SK-N-SH (cell line): ENCODE results near the gene ANKDD1A. TPM values are rescaled to one million over a fixed set of nuclear protein-coding genes. Genes with fewer than 3 reads are reported as not detected.

Experiments used
- CTCF ChIA-PET: fragments of 300-600, 350-600 bp; formaldehyde crosslinking; extraction: SDS; loops from one replicate; lab custom pipeline; 2021; lab: Yijun Ruan, JAX
- POLR2A ChIA-PET: fragments of 350-600 bp; sonication (Branson Sonifier 250); formaldehyde crosslinking; extraction: SDS; loops from one replicate; lab custom pipeline; 2020; ENCODE audit warnings: antibody characterized with exemption, inconsistent platforms; lab: Yijun Ruan, JAX
- DNase-seq: peaks from one replicate; pipeline ENCODE4 v3.0.0; 2012
- H2AFZ ChIP-seq: fragments of 200-600 bp; sonication (generic); 2 replicates; pipeline ENCODE4 v1.8.1; 2016; ENCODE audit warnings: antibody characterized with exemption, mild to moderate bottlenecking, low read depth
- H3F3A ChIP-seq: fragments of 200-600 bp; sonication (generic); replicated peaks from 2 replicates; pipeline ENCODE3; 2016; ENCODE audit warnings: antibody characterized with exemption, mild to moderate bottlenecking; ENCODE audit not compliant: insufficient read depth
- H3K27ac ChIP-seq, 2 experiments: fragments of 200-500 bp in 1 of 2; fragments of 200-600 bp in 1 of 2; sonication (Bioruptor generic) in 1 of 2; sonication (generic), shearing (Covaris generic) in 1 of 2; 2 replicates each; pipeline versions ENCODE4 v1.5.1 to v1.6.1; 2014 to 2016; ENCODE audit warnings: low read depth in 2 of 2, inconsistent platforms in 1 of 2, low read length in 1 of 2, mild to moderate bottlenecking in 1 of 2, mixed read lengths in 1 of 2
- H3K27me3 ChIP-seq: fragments of 200-600 bp; sonication (generic), shearing (Covaris generic); 2 replicates; pipeline ENCODE4 v1.6.1; 2016; ENCODE audit warnings: mixed run types; ENCODE audit not compliant: insufficient read depth
- H3K36me3 ChIP-seq, 2 experiments: fragments of 200-500 bp in 1 of 2; fragments of 200-600 bp in 1 of 2; sonication (Bioruptor generic) in 1 of 2; sonication (generic) in 1 of 2; replicated peaks in 1 of 2; 2 replicates each; pipeline versions ENCODE3 to v1.5.1; 2014 to 2016; ENCODE audit warnings: low read length in 1 of 2, mild to moderate bottlenecking in 1 of 2; ENCODE audit not compliant: insufficient read depth in 2 of 2, control insufficient read depth in 1 of 2
- H3K4me1 ChIP-seq, 2 experiments: fragments of 200-500 bp in 1 of 2; fragments of 200-600 bp in 1 of 2; sonication (Bioruptor generic) in 1 of 2; sonication (generic), shearing (Covaris generic) in 1 of 2; 2 replicates each; pipeline versions ENCODE4 v1.5.1 to v1.6.1; 2014 to 2016; ENCODE audit warnings: low read depth in 1 of 2, low read length in 1 of 2, mixed run types in 1 of 2; ENCODE audit not compliant: insufficient read depth in 2 of 2, control insufficient read depth in 1 of 2
- H3K4me2 ChIP-seq: fragments of 200-600 bp; sonication (generic), shearing (Covaris generic); 2 replicates; pipeline ENCODE4 v1.6.1; 2017; ENCODE audit warnings: mixed run types
- H3K4me3 ChIP-seq, 2 experiments: fragments of 200-500 bp in 1 of 2; fragments of 200-600 bp in 1 of 2; sonication (Bioruptor generic) in 1 of 2; sonication (generic), shearing (Covaris generic) in 1 of 2; 2 replicates each; pipeline versions ENCODE4 v1.5.1 to v1.8.1; 2014 to 2016; ENCODE audit warnings: low read depth in 2 of 2, inconsistent platforms in 1 of 2, low read length in 1 of 2, mild to moderate bottlenecking in 1 of 2, mixed read lengths in 1 of 2, moderate library complexity in 1 of 2
- H3K79me2 ChIP-seq: fragments of 200-600 bp; sonication (generic); 2 replicates; pipeline ENCODE4 v1.8.1; 2017; ENCODE audit warnings: mild to moderate bottlenecking; ENCODE audit not compliant: insufficient read depth
- H3K9ac ChIP-seq: fragments of 200-600 bp; sonication (generic); 2 replicates; pipeline ENCODE4 v1.6.1; 2017; ENCODE audit warnings: mixed run types
- H3K9me2 ChIP-seq: fragments of 200-600 bp; sonication (generic); 2 replicates; pipeline ENCODE4 v1.6.1; 2017; ENCODE audit warnings: mixed run types
- H3K9me3 ChIP-seq: fragments of 200-600 bp; sonication (generic); 2 replicates; pipeline ENCODE4 v1.6.1; 2017; ENCODE audit warnings: mixed run types, mild to moderate bottlenecking, moderate library complexity
- H4K20me1 ChIP-seq: fragments of 200-600 bp; sonication (generic); 2 replicates; pipeline ENCODE4 v1.6.1; 2017; ENCODE audit warnings: mild to moderate bottlenecking, mixed run types; ENCODE audit not compliant: insufficient read depth
- CHD2 ChIP-seq: fragments of 150-350 bp; IDR thresholded peaks from 2 replicates; pipeline ENCODE4 v1.6.1; 2018; ENCODE audit warnings: low read length; ENCODE audit not compliant: partially characterized antibody
- ELF1 ChIP-seq: IDR thresholded peaks from 2 replicates; pipeline ENCODE4 v1.4.0; 2012
- FOSL2 ChIP-seq: IDR thresholded peaks from 2 replicates; pipeline ENCODE4 v1.4.0; 2012; ENCODE audit warnings: low read depth, mild to moderate bottlenecking, moderate library complexity, borderline replicate concordance
- FOXJ3 ChIP-seq: sonication (generic); formaldehyde crosslinking; IDR thresholded peaks from 2 replicates; pipeline ENCODE4 v1.5.1; 2020; ENCODE audit warnings: mild to moderate bottlenecking, missing genetic modification reagents
- FOXM1 ChIP-seq: IDR thresholded peaks from 2 replicates; pipeline ENCODE4 v1.4.0; 2012; ENCODE audit warnings: low read depth, mild to moderate bottlenecking
- GABPA ChIP-seq: IDR thresholded peaks from 2 replicates; pipeline ENCODE4 v1.4.0; 2012; ENCODE audit warnings: low read depth, mild to moderate bottlenecking
- GATA2 ChIP-seq: sonication (generic); formaldehyde crosslinking; IDR thresholded peaks from 2 replicates; pipeline ENCODE4 v1.5.0; 2020; ENCODE audit warnings: mild to moderate bottlenecking, missing genetic modification reagents
- MAX ChIP-seq: IDR thresholded peaks from 2 replicates; pipeline ENCODE4 v1.4.0; 2012; ENCODE audit warnings: low read depth
- MEF2A ChIP-seq: IDR thresholded peaks from 2 replicates; pipeline ENCODE4 v1.4.0; 2012; ENCODE audit warnings: low read depth, borderline replicate concordance
- MXI1 ChIP-seq: IDR thresholded peaks from 2 replicates; pipeline ENCODE4 v1.6.1; 2012; ENCODE audit warnings: mild to moderate bottlenecking, low read depth, low read length, improper control_type of control experiment
- NRF1 ChIP-seq: IDR thresholded peaks from 2 replicates; pipeline ENCODE4 v1.6.1; 2012; ENCODE audit warnings: low read depth, mild to moderate bottlenecking, low read length
- POLR2AphosphoS5 ChIP-seq: IDR thresholded peaks from 2 replicates; pipeline ENCODE4 v1.6.1; 2012; ENCODE audit warnings: low read depth, low read length
- RCOR1 ChIP-seq: fragments of 150-350 bp; IDR thresholded peaks from 2 replicates; pipeline ENCODE4 v1.6.1; 2017; ENCODE audit warnings: antibody characterized with exemption, low read length
- RXRA ChIP-seq: IDR thresholded peaks from 2 replicates; pipeline ENCODE4 v1.4.0; 2012; ENCODE audit warnings: low read depth, mild to moderate bottlenecking, borderline replicate concordance
- TAF1 ChIP-seq: IDR thresholded peaks from 2 replicates; pipeline ENCODE4 v1.6.1; 2012; ENCODE audit warnings: low read depth, mild to moderate bottlenecking, low read length, moderate library complexity, borderline replicate concordance
- TCF12 ChIP-seq: IDR thresholded peaks from 2 replicates; pipeline ENCODE4 v1.4.0; 2012
- TEAD4 ChIP-seq: IDR thresholded peaks from 2 replicates; pipeline ENCODE4 v1.4.0; 2012; ENCODE audit warnings: mild to moderate bottlenecking, borderline replicate concordance; ENCODE audit not compliant: insufficient read depth
- YY1 ChIP-seq: IDR thresholded peaks from 2 replicates; pipeline ENCODE4 v1.4.0; 2012; ENCODE audit warnings: low read depth, mild to moderate bottlenecking
- WGBS: methylation state at CpG from one replicate; pipeline ENCODE4 v1.1.6; 2017; ENCODE audit warnings: low lambda C conversion rate; 5-methylcytosine and 5-hydroxymethylcytosine counted together
- polyA plus RNA-seq, 3 experiments: library from polyadenylated mRNA; depleted of rRNA; stranded (reverse); fragments of >200 nt; gene quantifications; 2 replicates each; pipeline ENCODE4 v1.2.3, GENCODE V29; 2012
- TF ChIP-seq, protein P1 (sequence below): fragments of 150-350 bp; IDR thresholded peaks from 2 replicates; pipeline ENCODE4 v1.6.1; 2016; ENCODE audit warnings: mild to moderate bottlenecking, low read depth, low read length
- TF ChIP-seq, protein P2 (sequence below): IDR thresholded peaks from 2 replicates; pipeline ENCODE4 v1.6.1; 2012; ENCODE audit warnings: mild to moderate bottlenecking, low read depth, low read length, moderate library complexity
- TF ChIP-seq, protein P3 (sequence below): fragments of 200-600 bp; sonication (generic); IDR thresholded peaks from 2 replicates; pipeline ENCODE4 v1.6.1; 2017; ENCODE audit warnings: antibody characterized with exemption, mild to moderate bottlenecking, moderate library complexity

The ANKDD1A gene
- polyA plus RNA-seq, 1 of the 3 experiments (the other 2 are of a cell fraction): 8.6 TPM

DNA sequence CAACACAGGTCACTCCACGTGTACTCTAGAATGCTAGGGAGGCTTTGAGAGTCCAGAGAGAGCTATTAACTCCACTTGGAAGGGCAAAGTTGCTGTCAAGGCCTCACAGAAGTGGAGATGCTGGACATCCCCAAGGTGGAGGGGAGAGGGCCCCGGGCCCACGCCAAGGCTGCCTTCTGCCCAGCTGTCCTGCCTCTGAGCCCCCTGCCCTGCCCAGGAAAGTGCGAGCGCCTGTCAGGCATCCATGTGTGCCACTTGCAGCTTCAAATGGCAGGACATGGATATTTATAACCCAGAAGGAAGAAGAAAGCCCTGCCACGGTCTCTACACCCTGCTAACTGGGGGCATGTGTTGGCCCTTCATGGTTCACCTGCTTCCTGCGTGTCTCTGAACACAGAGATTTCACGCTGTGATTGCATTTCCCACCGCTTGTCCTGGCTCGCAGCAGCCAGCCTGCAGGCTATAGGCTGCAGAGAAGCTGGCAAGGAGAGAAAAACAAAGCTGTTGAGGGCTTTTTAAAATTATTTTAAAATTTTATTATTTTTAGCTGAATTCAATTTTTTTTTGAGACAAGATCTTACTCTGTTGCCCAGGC is 17.0 kb downstream of the ANKDD1A start:
- H3K27me3 ChIP-seq: no peaks in the 10 kb centered on the region
- no peaks in the 10 kb centered on the region for H3K9me2 ChIP-seq
- CTCF ChIA-PET: interaction anchor here (0.8 to 2.1 kb wide), 6 partner anchors 11 to 198 kb away, joined by 3 to 10 read pairs (median 4); partner anchors contain the start of gene ANKDD1A
- peak; percentile 56 for DNase-seq
- no peak overlapping the region for H3K4me2 ChIP-seq
- H2AFZ ChIP-seq: no peak overlapping the region
- H4K20me1 ChIP-seq: no peaks in the 10 kb centered on the region
- H3K4me3 ChIP-seq: no peak overlapping the region
- TF ChIP-seq GATA2 (CRISPR knock-in tag): peak; percentile 44; the same call in 1 of the 2 replicates
- no peak for TF ChIP-seq ELF1
- H3F3A ChIP-seq: no peaks in the 10 kb centered on the region
- H3K9ac ChIP-seq: no peak overlapping the region
- H3K36me3 ChIP-seq: no peaks in the 10 kb centered on the region
- POLR2A ChIA-PET: interaction anchor here (0.6 to 1.7 kb wide), 3 partner anchors 17 to 56 kb away, joined by 3 to 8 read pairs (median 3); partner anchors contain the start of gene ANKDD1A
- H3K9me3 ChIP-seq: no peaks in the 10 kb centered on the region
- H3K4me1 ChIP-seq: peaks cover 0 to 12% of the 10 kb centered on the region in 2 experiments; a peak in 1 of 4 replicates
- H3K27ac ChIP-seq: no peak overlapping the region; a peak in 1 of 4 replicates
- H3K79me2 ChIP-seq: no peaks in the 10 kb centered on the region
- 87% methylated on average over 8 of the region's 10 CpGs for WGBS

DNA sequence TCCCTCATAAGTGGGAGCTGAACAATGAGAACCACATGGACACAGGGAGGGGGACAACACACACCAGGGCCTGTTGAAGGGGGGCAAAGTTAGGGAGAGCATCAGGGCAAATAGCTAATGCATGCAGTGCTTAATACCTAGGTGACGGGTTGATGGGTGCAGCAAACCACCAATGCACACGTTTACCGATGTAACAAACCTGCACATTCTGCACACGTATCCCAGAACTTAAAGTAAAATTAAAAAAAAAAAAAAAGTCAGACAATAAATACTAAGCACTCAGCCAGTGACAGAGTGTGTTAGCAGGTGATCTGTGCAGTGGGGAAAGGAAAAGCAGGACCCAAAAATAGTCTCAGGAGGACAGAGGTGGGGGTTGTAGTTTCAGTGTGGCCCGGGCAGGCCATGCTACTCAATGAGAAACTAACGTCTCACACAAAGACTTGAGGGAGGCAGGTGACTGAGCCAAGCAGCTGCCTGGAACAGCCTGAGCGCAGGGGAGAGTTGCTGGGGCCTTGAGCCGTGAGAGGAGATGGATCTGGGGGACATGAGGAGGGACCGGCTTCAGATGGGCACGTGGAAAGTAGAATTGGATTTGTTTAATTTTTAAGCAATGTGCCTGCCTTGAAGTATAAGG is 18.4 kb downstream of the ANKDD1A start:
- Histone ChIP-seq H3K4me2 (no peak overlapping the region), H3K4me3 (no peak overlapping the region), H3K9ac (no peak overlapping the region), H2AFZ (no peak overlapping the region), H3F3A (no peaks in the 10 kb centered on the region)
- POLR2A ChIA-PET: no interaction called here
- 91% methylated on average over 10 of the region's 10 CpGs for whole genome bisulfite sequencing
- TF ChIP-seq MEF2A (no peak), CHD2 (no peak), RXRA (no peak), RCOR1 (no peak), GABPA (no peak), TCF12 (no peak), GATA2 (CRISPR knock-in tag) (no peak), FOSL2 (no peak), NRF1 (no peak), POLR2AphosphoS5 (no peak), MXI1 (no peak), TEAD4 (no peak), YY1 (no peak), FOXJ3 (no peak), TAF1 (no peak), FOXM1 (no peak), MAX (no peak)
- TF ChIP-seq, protein P1, sequence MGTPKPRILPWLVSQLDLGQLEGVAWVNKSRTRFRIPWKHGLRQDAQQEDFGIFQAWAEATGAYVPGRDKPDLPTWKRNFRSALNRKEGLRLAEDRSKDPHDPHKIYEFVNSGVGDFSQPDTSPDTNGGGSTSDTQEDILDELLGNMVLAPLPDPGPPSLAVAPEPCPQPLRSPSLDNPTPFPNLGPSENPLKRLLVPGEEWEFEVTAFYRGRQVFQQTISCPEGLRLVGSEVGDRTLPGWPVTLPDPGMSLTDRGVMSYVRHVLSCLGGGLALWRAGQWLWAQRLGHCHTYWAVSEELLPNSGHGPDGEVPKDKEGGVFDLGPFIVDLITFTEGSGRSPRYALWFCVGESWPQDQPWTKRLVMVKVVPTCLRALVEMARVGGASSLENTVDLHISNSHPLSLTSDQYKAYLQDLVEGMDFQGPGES: no peak
- TF ChIP-seq, protein P2, sequence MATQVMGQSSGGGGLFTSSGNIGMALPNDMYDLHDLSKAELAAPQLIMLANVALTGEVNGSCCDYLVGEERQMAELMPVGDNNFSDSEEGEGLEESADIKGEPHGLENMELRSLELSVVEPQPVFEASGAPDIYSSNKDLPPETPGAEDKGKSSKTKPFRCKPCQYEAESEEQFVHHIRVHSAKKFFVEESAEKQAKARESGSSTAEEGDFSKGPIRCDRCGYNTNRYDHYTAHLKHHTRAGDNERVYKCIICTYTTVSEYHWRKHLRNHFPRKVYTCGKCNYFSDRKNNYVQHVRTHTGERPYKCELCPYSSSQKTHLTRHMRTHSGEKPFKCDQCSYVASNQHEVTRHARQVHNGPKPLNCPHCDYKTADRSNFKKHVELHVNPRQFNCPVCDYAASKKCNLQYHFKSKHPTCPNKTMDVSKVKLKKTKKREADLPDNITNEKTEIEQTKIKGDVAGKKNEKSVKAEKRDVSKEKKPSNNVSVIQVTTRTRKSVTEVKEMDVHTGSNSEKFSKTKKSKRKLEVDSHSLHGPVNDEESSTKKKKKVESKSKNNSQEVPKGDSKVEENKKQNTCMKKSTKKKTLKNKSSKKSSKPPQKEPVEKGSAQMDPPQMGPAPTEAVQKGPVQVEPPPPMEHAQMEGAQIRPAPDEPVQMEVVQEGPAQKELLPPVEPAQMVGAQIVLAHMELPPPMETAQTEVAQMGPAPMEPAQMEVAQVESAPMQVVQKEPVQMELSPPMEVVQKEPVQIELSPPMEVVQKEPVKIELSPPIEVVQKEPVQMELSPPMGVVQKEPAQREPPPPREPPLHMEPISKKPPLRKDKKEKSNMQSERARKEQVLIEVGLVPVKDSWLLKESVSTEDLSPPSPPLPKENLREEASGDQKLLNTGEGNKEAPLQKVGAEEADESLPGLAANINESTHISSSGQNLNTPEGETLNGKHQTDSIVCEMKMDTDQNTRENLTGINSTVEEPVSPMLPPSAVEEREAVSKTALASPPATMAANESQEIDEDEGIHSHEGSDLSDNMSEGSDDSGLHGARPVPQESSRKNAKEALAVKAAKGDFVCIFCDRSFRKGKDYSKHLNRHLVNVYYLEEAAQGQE: no peak
- TF ChIP-seq, protein P3, sequence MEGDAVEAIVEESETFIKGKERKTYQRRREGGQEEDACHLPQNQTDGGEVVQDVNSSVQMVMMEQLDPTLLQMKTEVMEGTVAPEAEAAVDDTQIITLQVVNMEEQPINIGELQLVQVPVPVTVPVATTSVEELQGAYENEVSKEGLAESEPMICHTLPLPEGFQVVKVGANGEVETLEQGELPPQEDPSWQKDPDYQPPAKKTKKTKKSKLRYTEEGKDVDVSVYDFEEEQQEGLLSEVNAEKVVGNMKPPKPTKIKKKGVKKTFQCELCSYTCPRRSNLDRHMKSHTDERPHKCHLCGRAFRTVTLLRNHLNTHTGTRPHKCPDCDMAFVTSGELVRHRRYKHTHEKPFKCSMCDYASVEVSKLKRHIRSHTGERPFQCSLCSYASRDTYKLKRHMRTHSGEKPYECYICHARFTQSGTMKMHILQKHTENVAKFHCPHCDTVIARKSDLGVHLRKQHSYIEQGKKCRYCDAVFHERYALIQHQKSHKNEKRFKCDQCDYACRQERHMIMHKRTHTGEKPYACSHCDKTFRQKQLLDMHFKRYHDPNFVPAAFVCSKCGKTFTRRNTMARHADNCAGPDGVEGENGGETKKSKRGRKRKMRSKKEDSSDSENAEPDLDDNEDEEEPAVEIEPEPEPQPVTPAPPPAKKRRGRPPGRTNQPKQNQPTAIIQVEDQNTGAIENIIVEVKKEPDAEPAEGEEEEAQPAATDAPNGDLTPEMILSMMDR: no peak
- TF ChIP-seq, all 33 proteins: peak for 0
- no peaks in the 10 kb centered on the region for H3K36me3 ChIP-seq
- no peaks in the 10 kb centered on the region for H4K20me1 ChIP-seq
- H3K4me1 ChIP-seq: peaks cover 0 to 12% of the 10 kb centered on the region in 2 experiments; a peak in 1 of 4 replicates
- CTCF ChIA-PET: interaction anchor here (1.3 kb wide), 1 partner anchor 118 kb away, joined by 3 read pairs; no protein-coding TSS in a partner anchor
- H3K27me3 ChIP-seq: no peaks in the 10 kb centered on the region
- no peaks in the 10 kb centered on the region for H3K9me3 ChIP-seq
- no peak for DNase-seq
- no peaks in the 10 kb centered on the region for H3K79me2 ChIP-seq
- no peak overlapping the region for H3K27ac ChIP-seq
- H3K9me2 ChIP-seq: no peaks in the 10 kb centered on the region
